WTC11 (cell line): ENCODE data around the gene KDM4C.

Experiments
- CTCF ChIP-seq: fragments of 200-600 bp; IDR thresholded peaks from 2 replicates; pipeline ENCODE4 v1.8.0; 2022; ENCODE audit warnings: antibody characterized with exemption
- ETV6 ChIP-seq: sonication (generic); formaldehyde crosslinking; IDR thresholded peaks from 2 replicates; pipeline ENCODE4 v1.8.1; 2022; ENCODE audit warnings: mild to moderate bottlenecking, missing genetic modification reagents
- FOXJ3 ChIP-seq: sonication (generic); formaldehyde crosslinking; IDR thresholded peaks from 2 replicates; pipeline ENCODE4 v1.9.0; 2021; ENCODE audit warnings: missing genetic modification reagents, mild to moderate bottlenecking, borderline replicate concordance
- HMGXB4 ChIP-seq: sonication (generic); formaldehyde crosslinking; IDR thresholded peaks from 2 replicates; pipeline ENCODE4 v1.8.1; 2023; ENCODE audit warnings: mild to moderate bottlenecking, moderate library complexity, missing genetic modification reagents
- IRF2 ChIP-seq: sonication (generic); formaldehyde crosslinking; IDR thresholded peaks from 2 replicates; pipeline ENCODE4 v1.8.0; 2022; ENCODE audit warnings: low read depth, missing genetic modification reagents, borderline replicate concordance
- MAX ChIP-seq: sonication (generic); formaldehyde crosslinking; IDR thresholded peaks from 2 replicates; pipeline ENCODE4 v1.8.0; 2022; ENCODE audit warnings: mild to moderate bottlenecking, missing genetic modification reagents
- NFE2L1 ChIP-seq: sonication (generic); formaldehyde crosslinking; IDR thresholded peaks from 2 replicates; pipeline ENCODE4 v1.8.1; 2023; ENCODE audit warnings: missing genetic modification reagents
- NR2C2 ChIP-seq: sonication (generic); formaldehyde crosslinking; IDR thresholded peaks from 2 replicates; pipeline ENCODE4 v1.8.0; 2022; ENCODE audit warnings: mild to moderate bottlenecking, missing genetic modification reagents
- SP1 ChIP-seq: sonication (generic); formaldehyde crosslinking; conservative IDR thresholded peaks from 2 replicates; pipeline ENCODE4 v1.8.1; 2022; ENCODE audit warnings: missing genetic modification reagents
- TEAD4 ChIP-seq: sonication (generic); formaldehyde crosslinking; IDR thresholded peaks from 2 replicates; pipeline ENCODE4 v1.8.0; 2022; ENCODE audit warnings: mild to moderate bottlenecking, missing genetic modification reagents
- USF1 ChIP-seq: sonication (generic); formaldehyde crosslinking; IDR thresholded peaks from 2 replicates; pipeline ENCODE4 v1.8.0; 2022; ENCODE audit warnings: mild to moderate bottlenecking, missing genetic modification reagents
- TF ChIP-seq, protein P1 (sequence below): sonication (generic); formaldehyde crosslinking; IDR thresholded peaks from 2 replicates; pipeline ENCODE4 v1.8.1; 2023; ENCODE audit warnings: mild to moderate bottlenecking, missing genetic modification reagents
- TF ChIP-seq, protein P2 (sequence below): sonication (generic); formaldehyde crosslinking; IDR thresholded peaks from 2 replicates; pipeline ENCODE4 v1.8.0; 2023; ENCODE audit warnings: missing genetic modification reagents, mild to moderate bottlenecking, borderline replicate concordance

GRCh38 chr9:6764523-6764922 lies 6.8 kb downstream of the KDM4C start:
- TF ChIP-seq IRF2 (CRISPR knock-in tag), result no peak
- no peak for TF ChIP-seq NR2C2 (CRISPR knock-in tag)
- no peak for TF ChIP-seq CTCF
- no peak for TF ChIP-seq ETV6 (CRISPR knock-in tag)
- TF ChIP-seq HMGXB4, result no peak
- TF ChIP-seq, protein P1, sequence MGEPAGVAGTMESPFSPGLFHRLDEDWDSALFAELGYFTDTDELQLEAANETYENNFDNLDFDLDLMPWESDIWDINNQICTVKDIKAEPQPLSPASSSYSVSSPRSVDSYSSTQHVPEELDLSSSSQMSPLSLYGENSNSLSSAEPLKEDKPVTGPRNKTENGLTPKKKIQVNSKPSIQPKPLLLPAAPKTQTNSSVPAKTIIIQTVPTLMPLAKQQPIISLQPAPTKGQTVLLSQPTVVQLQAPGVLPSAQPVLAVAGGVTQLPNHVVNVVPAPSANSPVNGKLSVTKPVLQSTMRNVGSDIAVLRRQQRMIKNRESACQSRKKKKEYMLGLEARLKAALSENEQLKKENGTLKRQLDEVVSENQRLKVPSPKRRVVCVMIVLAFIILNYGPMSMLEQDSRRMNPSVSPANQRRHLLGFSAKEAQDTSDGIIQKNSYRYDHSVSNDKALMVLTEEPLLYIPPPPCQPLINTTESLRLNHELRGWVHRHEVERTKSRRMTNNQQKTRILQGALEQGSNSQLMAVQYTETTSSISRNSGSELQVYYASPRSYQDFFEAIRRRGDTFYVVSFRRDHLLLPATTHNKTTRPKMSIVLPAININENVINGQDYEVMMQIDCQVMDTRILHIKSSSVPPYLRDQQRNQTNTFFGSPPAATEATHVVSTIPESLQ (CRISPR knock-in tag), result no peak
- TF ChIP-seq NFE2L1, result no peak
- no peak for TF ChIP-seq MAX (CRISPR knock-in tag)
- TF ChIP-seq, protein P2, sequence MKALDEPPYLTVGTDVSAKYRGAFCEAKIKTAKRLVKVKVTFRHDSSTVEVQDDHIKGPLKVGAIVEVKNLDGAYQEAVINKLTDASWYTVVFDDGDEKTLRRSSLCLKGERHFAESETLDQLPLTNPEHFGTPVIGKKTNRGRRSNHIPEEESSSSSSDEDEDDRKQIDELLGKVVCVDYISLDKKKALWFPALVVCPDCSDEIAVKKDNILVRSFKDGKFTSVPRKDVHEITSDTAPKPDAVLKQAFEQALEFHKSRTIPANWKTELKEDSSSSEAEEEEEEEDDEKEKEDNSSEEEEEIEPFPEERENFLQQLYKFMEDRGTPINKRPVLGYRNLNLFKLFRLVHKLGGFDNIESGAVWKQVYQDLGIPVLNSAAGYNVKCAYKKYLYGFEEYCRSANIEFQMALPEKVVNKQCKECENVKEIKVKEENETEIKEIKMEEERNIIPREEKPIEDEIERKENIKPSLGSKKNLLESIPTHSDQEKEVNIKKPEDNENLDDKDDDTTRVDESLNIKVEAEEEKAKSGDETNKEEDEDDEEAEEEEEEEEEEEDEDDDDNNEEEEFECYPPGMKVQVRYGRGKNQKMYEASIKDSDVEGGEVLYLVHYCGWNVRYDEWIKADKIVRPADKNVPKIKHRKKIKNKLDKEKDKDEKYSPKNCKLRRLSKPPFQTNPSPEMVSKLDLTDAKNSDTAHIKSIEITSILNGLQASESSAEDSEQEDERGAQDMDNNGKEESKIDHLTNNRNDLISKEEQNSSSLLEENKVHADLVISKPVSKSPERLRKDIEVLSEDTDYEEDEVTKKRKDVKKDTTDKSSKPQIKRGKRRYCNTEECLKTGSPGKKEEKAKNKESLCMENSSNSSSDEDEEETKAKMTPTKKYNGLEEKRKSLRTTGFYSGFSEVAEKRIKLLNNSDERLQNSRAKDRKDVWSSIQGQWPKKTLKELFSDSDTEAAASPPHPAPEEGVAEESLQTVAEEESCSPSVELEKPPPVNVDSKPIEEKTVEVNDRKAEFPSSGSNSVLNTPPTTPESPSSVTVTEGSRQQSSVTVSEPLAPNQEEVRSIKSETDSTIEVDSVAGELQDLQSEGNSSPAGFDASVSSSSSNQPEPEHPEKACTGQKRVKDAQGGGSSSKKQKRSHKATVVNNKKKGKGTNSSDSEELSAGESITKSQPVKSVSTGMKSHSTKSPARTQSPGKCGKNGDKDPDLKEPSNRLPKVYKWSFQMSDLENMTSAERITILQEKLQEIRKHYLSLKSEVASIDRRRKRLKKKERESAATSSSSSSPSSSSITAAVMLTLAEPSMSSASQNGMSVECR (CRISPR knock-in tag), result no peak
- no peak for TF ChIP-seq TEAD4 (CRISPR knock-in tag)
- no peak for TF ChIP-seq FOXJ3 (CRISPR knock-in tag)
- TF ChIP-seq SP1 (CRISPR knock-in tag), result no peak
- no peak for TF ChIP-seq USF1 (CRISPR knock-in tag)
